Subcutaneous adipose tissue (tissue), 4 donors: ENCODE data around the gene PSAT1. TPM values are rescaled to one million over a fixed set of nuclear protein-coding genes. Genes with fewer than 3 reads are reported as not detected.

Experiments used
- CTCF ChIP-seq: fragments of 450-650 bp; IDR thresholded peaks from one replicate; pipeline ENCODE4 v1.5.1; 2016; ENCODE audit warnings: low read depth, mild to moderate bottlenecking, control low read depth, antibody characterized with exemption, moderate library complexity
- total RNA-seq, 4 donors: library from RNA; depleted of rRNA; stranded (reverse); fragments of >200 nt; gene quantifications; one replicate each; pipeline ENCODE4 v1.1.0, GENCODE V29; 2016

The PSAT1 gene
- total RNA-seq, 4 donors from 2014 or later = 0.66 to 33.8 (median 5.8) TPM

- TF ChIP-seq CTCF = no peak
Observed at GRCh38 chr9:78267889-78268288, 29.0 kb upstream of the PSAT1 start.

- TF ChIP-seq CTCF = no peak
Observed at GRCh38 chr9:78269784-78270183, 27.1 kb upstream of the PSAT1 start.

- TF ChIP-seq CTCF = no peak
Observed at GRCh38 chr9:78272307-78272706, 24.6 kb upstream of the PSAT1 start.

GRCh38 chr9:78273761-78274160, 23.2 kb upstream of the PSAT1 start:
- no peak for TF ChIP-seq CTCF

- no peak for TF ChIP-seq CTCF
Observed at GRCh38 chr9:78278177-78278777, 18.6 kb upstream of the PSAT1 start.

GRCh38 chr9:78278801-78279200, 18.1 kb upstream of the PSAT1 start:
- TF ChIP-seq CTCF = no peak

- TF ChIP-seq CTCF = no peak
Observed at GRCh38 chr9:78280982-78281668, 15.8 kb upstream of the PSAT1 start.
